Keratinocyte (primary cell): ENCODE data around the gene HORMAD1. TPM values are rescaled to one million over a fixed set of nuclear protein-coding genes. Genes with fewer than 3 reads are reported as not detected.

ENCODE experiments used
- DNase-seq: peaks from one replicate; pipeline ENCODE4 v3.0.0-alpha.2; 2011; ENCODE audit warnings: low read depth, missing footprints, low spot score
- FAIRE-seq: peaks from 2 replicates; lab custom pipeline; 2011; peaks lifted over from hg19 to GRCh38; lab: Jason Lieb, UNC
- H2AFZ ChIP-seq: 2 replicates; pipeline ENCODE4 v1.6.0; 2012; ENCODE audit warnings: low read length, control low read depth, inconsistent platforms; ENCODE audit not compliant: control insufficient read depth
- H3K27ac ChIP-seq: 2 replicates; pipeline ENCODE4 v1.5.1; 2011; ENCODE audit warnings: low read length; ENCODE audit not compliant: control insufficient read depth, insufficient read depth
- H3K27me3 ChIP-seq: 3 replicates; pipeline ENCODE4 v1.6.0; 2011; ENCODE audit warnings: low read length; ENCODE audit not compliant: control insufficient read depth, insufficient read depth; ENCODE audit errors: extremely low read depth
- H3K36me3 ChIP-seq, 2 experiments: 2 replicates in 1 of 2; 3 replicates in 1 of 2; pipeline ENCODE4 v1.5.1; 2011; ENCODE audit warnings: low read length in 2 of 2, mild to moderate bottlenecking in 1 of 2; ENCODE audit not compliant: control insufficient read depth in 2 of 2, insufficient read depth in 2 of 2; ENCODE audit errors: extremely low read depth in 1 of 2
- H3K4me1 ChIP-seq: 3 replicates; pipeline ENCODE4 v1.5.1; 2011; ENCODE audit warnings: low read length; ENCODE audit not compliant: control insufficient read depth, insufficient read depth; ENCODE audit errors: extremely low read depth
- H3K4me2 ChIP-seq: 3 replicates; pipeline ENCODE4 v1.6.0; 2011; ENCODE audit warnings: low read depth, low read length; ENCODE audit not compliant: control insufficient read depth, insufficient read depth; ENCODE audit errors: extremely low read depth
- H3K4me3 ChIP-seq, 3 experiments: fragments of 200-600 bp in 1 of 3; sonication (generic) in 1 of 3; 2 replicates in 2 of 3; 3 replicates in 1 of 3; pipeline ENCODE4 v1.5.1; 2011 to 2016; ENCODE audit warnings: low read length in 3 of 3, mild to moderate bottlenecking in 3 of 3, control low read depth in 2 of 3, inconsistent platforms in 1 of 3, low read depth in 1 of 3, mixed read lengths in 1 of 3, mixed run types in 1 of 3, moderate library complexity in 1 of 3; ENCODE audit not compliant: control insufficient read depth in 2 of 3, insufficient read depth in 2 of 3; ENCODE audit errors: extremely low read depth in 1 of 3
- H3K79me2 ChIP-seq: 2 replicates; pipeline ENCODE4 v1.6.0; 2012; ENCODE audit warnings: low read length; ENCODE audit not compliant: control insufficient read depth, insufficient read depth
- H3K9ac ChIP-seq: 3 replicates; pipeline ENCODE4 v1.6.0; 2011; ENCODE audit warnings: low read length; ENCODE audit not compliant: control insufficient read depth, insufficient read depth; ENCODE audit errors: extremely low read depth
- H3K9me1 ChIP-seq: 3 replicates; pipeline ENCODE4 v1.6.0; 2011; ENCODE audit warnings: low read length; ENCODE audit not compliant: control insufficient read depth, insufficient read depth; ENCODE audit errors: extremely low read depth
- H3K9me3 ChIP-seq: 2 replicates; pipeline ENCODE4 v1.5.1; 2012; ENCODE audit warnings: low read depth, low read length; ENCODE audit not compliant: control insufficient read depth
- H4K20me1 ChIP-seq: 3 replicates; pipeline ENCODE4 v1.6.0; 2011; ENCODE audit warnings: low read length; ENCODE audit not compliant: control insufficient read depth, insufficient read depth; ENCODE audit errors: extremely low read depth
- CTCF ChIP-seq, 3 experiments: IDR thresholded peaks in 1 of 3; conservative IDR thresholded peaks in 1 of 3; optimal IDR thresholded peaks in 1 of 3; 2 replicates in 2 of 3; 3 replicates in 1 of 3; pipeline versions ENCODE3 to v1.5.1; 2011; ENCODE audit warnings: low read length in 3 of 3, mild to moderate bottlenecking in 3 of 3, moderate library complexity in 2 of 3, control low read depth in 1 of 3, inconsistent platforms in 1 of 3; ENCODE audit not compliant: insufficient read depth in 2 of 3; ENCODE audit errors: extremely low read depth in 1 of 3
- EZH2 ChIP-seq: IDR thresholded peaks from one replicate; pipeline ENCODE4 v1.6.1; 2012; ENCODE audit warnings: inconsistent platforms, mild to moderate bottlenecking, low read length, moderate library complexity
- dilution Hi-C: fragments of 300-500 bp; cut with MboI; formaldehyde crosslinking; loops from one replicate; pipeline ENCODE4 v1.7.0; 2020; ENCODE audit warnings: low sequenced_read_pairs; ENCODE audit not compliant: extremely low pct_ligation_motif_present
- polyA plus RNA-seq, 5 experiments: library from polyadenylated mRNA; depleted of rRNA in 3 of 5; stranded (reverse) in 3 of 5; stranded (forward) in 1 of 5; unstranded in 1 of 5; fragments of >200 nt; gene quantifications; 1 replicate in 1 of 5; 2 replicates in 3 of 5; 3 replicates in 1 of 5; pipeline versions ENCODE4 v1.2.1 to v1.2.3, GENCODE V29; 2011 to 2012; ENCODE audit warnings: missing spikeins in 2 of 5, low read depth in 1 of 5, low replicate concordance in 1 of 5

Gene HORMAD1
- polyA plus RNA-seq, 1 donor (not counting 4 experiments of a cell fraction or from before 2014, with no cell fraction given): 3.3 TPM

DNA sequence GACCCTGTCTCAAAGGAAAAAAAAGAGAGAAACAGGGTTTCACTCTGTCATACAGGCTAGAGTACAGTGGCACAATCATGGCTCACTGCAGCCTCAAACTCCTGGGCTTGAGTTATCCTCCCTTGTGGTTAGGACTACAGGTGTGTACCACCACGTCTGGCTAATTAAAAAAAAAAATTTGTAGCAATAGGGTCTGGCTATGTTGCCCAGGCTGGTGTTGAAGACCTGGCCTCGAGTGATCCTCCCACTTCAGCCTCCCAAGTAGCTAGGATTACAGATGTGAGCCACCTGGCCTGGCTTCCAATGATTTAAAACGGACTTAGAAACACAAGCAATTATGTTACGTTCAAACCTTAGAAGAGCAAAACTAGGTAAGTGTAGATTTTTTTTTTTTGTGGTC is 45.8 kb downstream of the HORMAD1 start:
- no peak for FAIRE-seq
- H2AFZ ChIP-seq: no peak overlapping the region
- no peak overlapping the region for H3K4me3 ChIP-seq
- H3K4me2 ChIP-seq: no peak overlapping the region
- H3K27ac ChIP-seq: no peak overlapping the region
- H3K9me3 ChIP-seq: no peaks in the 10 kb centered on the region
- H3K9me1 ChIP-seq: no peaks in the 10 kb centered on the region
- no peak overlapping the region for H3K9ac ChIP-seq
- H3K27me3 ChIP-seq: no peaks in the 10 kb centered on the region
- no peak for DNase-seq
- H3K79me2 ChIP-seq: no peaks in the 10 kb centered on the region
- no peaks in the 10 kb centered on the region for H4K20me1 ChIP-seq
- peaks cover 0 to 7% of the 10 kb centered on the region in 2 experiments for H3K36me3 ChIP-seq
- H3K4me1 ChIP-seq: no peaks in the 10 kb centered on the region
- dilution Hi-C loops: no loop called here
- TF ChIP-seq EZH2 (no peak), CTCF (optimal IDR thresholded peaks at IDR 0.05 in 1 of 3, IDR thresholded peaks at IDR 0.05 in 1 of 3, conservative IDR thresholded peaks at IDR 0.05 in 1 of 3; ENCODE audit: extremely low read depth in 1 of 3, insufficient read depth in 2 of 3, low read length in 3 of 3) (no peak)

GRCh38 chr1:150663321-150663720 is 57.4 kb downstream of the HORMAD1 start:
- H3K4me2 ChIP-seq: no peak overlapping the region
- H3K9me3 ChIP-seq: peaks cover 2% of the 10 kb centered on the region
- TF ChIP-seq EZH2 (no peak), CTCF (optimal IDR thresholded peaks at IDR 0.05 in 1 of 3, IDR thresholded peaks at IDR 0.05 in 1 of 3, conservative IDR thresholded peaks at IDR 0.05 in 1 of 3; ENCODE audit: extremely low read depth in 1 of 3, insufficient read depth in 2 of 3, low read length in 3 of 3) (no peak)
- H3K9me1 ChIP-seq: no peaks in the 10 kb centered on the region
- H3K79me2 ChIP-seq: no peaks in the 10 kb centered on the region
- H3K9ac ChIP-seq: no peak overlapping the region
- H2AFZ ChIP-seq: no peak overlapping the region
- no peak overlapping the region for H3K27ac ChIP-seq
- no peak overlapping the region for H3K4me3 ChIP-seq
- dilution Hi-C loops: no loop called here
- H4K20me1 ChIP-seq: no peaks in the 10 kb centered on the region
- peaks cover 12% of the 10 kb centered on the region for H3K4me1 ChIP-seq
- FAIRE-seq: no peak
- H3K27me3 ChIP-seq: no peaks in the 10 kb centered on the region
- no peak for DNase-seq
- peaks cover 3 to 10% of the 10 kb centered on the region in 2 experiments for H3K36me3 ChIP-seq
